C4-2B (cell line): ENCODE data around the gene FAAH.

Source experiments
- H3K27ac ChIP-seq: fragments of 450-650 bp; 2 replicates; pipeline ENCODE4 v1.5.1; 2017
- CTCF ChIP-seq: fragments of 450-650 bp; conservative IDR thresholded peaks from 2 replicates; pipeline ENCODE4 v1.5.1; 2017; ENCODE audit warnings: mild to moderate bottlenecking
- ZFX ChIP-seq: fragments of 450-650 bp; IDR thresholded peaks from 2 replicates; pipeline ENCODE4 v1.6.1; 2017

FAAH gene

GRCh38 chr1:46450160-46450517 lies 56.0 kb downstream of the FAAH start:
- H3K27ac ChIP-seq, result no peak overlapping the region

GRCh38 chr1:46451948-46452930 lies 58.1 kb downstream of the FAAH start:
- H3K27ac ChIP-seq, result no peak overlapping the region
- no peak for TF ChIP-seq ZFX
- no peak for TF ChIP-seq CTCF

More at GRCh38 chr1:46450160-46450517, 56.0 kb downstream of the FAAH start:
- TF ChIP-seq ZFX (no peak), CTCF (no peak)

- TF ChIP-seq ZFX (no peak), CTCF (no peak)
- H3K27ac ChIP-seq, result no peak overlapping the region
These were observed 58.8 kb downstream of the FAAH start for GRCh38 chr1:46452931-46453325.

- no peak for TF ChIP-seq ZFX
- TF ChIP-seq CTCF, result no peak
- no peak overlapping the region for H3K27ac ChIP-seq
These were observed 59.3 kb downstream of the FAAH start for GRCh38 chr1:46453449-46453848.

- no peak overlapping the region for H3K27ac ChIP-seq
These were observed 61.8 kb downstream of the FAAH start for GRCh38 chr1:46455951-46456350.

GRCh38 chr1:46456411-46456963 lies 62.4 kb downstream of the FAAH start:
- TF ChIP-seq ZFX, result no peak
- no peak for TF ChIP-seq CTCF
- no peak overlapping the region for H3K27ac ChIP-seq

More at GRCh38 chr1:46455951-46456350, 61.8 kb downstream of the FAAH start:
- no peak for TF ChIP-seq ZFX
- no peak for TF ChIP-seq CTCF

- no peak overlapping the region for H3K27ac ChIP-seq
- TF ChIP-seq ZFX (no peak), CTCF (no peak)
These were observed 63.1 kb downstream of the FAAH start for GRCh38 chr1:46457178-46457577.
